ENCODE results near the gene RSRC1. TPM values are rescaled to one million over a fixed set of nuclear protein-coding genes. Genes with fewer than 3 reads are reported as not detected.

Gene RSRC1
- total and polyA plus RNA-seq, 2 of the 13 experiments (the other 11 are each of a cell fraction or from before 2014, with no cell fraction given): 4.9 to 63.0 TPM

DNA sequence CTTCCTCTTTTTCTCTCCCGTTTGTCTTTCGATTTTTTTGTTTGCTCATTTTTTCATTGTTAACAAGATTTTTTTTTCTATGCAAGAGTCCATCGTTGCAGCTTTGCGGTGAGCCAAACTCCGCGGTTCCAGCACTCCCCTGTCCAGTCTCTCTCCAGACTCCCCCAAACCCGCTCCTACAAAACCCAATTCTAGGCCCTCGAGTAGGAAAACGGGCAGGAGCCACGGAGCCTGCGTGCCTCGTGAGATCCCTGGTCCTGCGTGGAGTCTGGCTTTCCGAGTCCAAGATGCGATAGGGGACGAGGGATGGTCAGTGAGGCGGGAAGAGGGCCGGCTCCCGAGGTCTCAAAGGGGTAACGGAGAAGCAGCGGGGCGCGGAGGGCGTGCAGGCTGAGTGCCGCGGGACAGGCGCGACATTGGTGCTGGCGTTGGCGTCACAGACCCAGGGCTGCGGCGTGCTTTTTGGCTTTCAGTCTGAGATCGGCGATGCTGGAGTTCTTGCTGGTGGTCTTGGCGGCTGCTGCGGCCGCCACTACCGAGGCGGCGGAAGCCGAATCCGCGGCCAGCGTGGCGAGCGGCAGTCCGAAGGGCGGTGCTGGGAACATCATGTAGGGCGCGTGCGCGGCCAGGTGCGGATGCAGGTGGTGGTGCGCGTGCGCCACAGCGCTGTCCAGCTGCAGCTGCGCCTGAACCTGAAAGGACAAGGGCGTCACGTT is 12.1 kb upstream of the RSRC1 start (continued):
- TF ChIP-seq, protein P1, sequence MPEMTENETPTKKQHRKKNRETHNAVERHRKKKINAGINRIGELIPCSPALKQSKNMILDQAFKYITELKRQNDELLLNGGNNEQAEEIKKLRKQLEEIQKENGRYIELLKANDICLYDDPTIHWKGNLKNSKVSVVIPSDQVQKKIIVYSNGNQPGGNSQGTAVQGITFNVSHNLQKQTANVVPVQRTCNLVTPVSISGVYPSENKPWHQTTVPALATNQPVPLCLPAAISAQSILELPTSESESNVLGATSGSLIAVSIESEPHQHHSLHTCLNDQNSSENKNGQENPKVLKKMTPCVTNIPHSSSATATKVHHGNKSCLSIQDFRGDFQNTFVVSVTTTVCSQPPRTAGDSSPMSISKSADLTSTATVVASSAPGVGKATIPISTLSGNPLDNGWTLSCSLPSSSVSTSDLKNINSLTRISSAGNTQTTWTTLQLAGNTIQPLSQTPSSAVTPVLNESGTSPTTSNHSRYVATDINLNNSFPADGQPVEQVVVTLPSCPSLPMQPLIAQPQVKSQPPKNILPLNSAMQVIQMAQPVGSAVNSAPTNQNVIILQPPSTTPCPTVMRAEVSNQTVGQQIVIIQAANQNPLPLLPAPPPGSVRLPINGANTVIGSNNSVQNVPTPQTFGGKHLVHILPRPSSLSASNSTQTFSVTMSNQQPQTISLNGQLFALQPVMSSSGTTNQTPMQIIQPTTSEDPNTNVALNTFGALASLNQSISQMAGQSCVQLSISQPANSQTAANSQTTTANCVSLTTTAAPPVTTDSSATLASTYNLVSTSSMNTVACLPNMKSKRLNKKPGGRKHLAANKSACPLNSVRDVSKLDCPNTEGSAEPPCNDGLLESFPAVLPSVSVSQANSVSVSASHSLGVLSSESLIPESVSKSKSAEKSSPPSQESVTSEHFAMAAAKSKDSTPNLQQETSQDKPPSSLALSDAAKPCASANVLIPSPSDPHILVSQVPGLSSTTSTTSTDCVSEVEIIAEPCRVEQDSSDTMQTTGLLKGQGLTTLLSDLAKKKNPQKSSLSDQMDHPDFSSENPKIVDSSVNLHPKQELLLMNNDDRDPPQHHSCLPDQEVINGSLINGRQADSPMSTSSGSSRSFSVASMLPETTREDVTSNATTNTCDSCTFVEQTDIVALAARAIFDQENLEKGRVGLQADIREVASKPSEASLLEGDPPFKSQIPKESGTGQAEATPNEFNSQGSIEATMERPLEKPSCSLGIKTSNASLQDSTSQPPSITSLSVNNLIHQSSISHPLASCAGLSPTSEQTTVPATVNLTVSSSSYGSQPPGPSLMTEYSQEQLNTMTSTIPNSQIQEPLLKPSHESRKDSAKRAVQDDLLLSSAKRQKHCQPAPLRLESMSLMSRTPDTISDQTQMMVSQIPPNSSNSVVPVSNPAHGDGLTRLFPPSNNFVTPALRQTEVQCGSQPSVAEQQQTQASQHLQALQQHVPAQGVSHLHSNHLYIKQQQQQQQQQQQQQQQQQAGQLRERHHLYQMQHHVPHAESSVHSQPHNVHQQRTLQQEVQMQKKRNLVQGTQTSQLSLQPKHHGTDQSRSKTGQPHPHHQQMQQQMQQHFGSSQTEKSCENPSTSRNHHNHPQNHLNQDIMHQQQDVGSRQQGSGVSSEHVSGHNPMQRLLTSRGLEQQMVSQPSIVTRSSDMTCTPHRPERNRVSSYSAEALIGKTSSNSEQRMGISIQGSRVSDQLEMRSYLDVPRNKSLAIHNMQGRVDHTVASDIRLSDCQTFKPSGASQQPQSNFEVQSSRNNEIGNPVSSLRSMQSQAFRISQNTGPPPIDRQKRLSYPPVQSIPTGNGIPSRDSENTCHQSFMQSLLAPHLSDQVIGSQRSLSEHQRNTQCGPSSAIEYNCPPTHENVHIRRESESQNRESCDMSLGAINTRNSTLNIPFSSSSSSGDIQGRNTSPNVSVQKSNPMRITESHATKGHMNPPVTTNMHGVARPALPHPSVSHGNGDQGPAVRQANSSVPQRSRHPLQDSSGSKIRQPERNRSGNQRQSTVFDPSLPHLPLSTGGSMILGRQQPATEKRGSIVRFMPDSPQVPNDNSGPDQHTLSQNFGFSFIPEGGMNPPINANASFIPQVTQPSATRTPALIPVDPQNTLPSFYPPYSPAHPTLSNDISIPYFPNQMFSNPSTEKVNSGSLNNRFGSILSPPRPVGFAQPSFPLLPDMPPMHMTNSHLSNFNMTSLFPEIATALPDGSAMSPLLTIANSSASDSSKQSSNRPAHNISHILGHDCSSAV (CRISPR knock-in tag; IDR thresholded peaks at IDR 0.05; ENCODE audit: borderline replicate concordance): no peak
- TF ChIP-seq ZBTB33 (CRISPR knock-in tag; IDR thresholded peaks at IDR 0.05) (peak; percentile 64), ZSCAN22 (CRISPR knock-in tag; IDR thresholded peaks at IDR 0.05) (0 out of 2 replicates have a peak, but pooled peaks have one; percentile 35), ZFY (CRISPR knock-in tag; IDR thresholded peaks at IDR 0.05) (peak; percentile 84), TBX2 (CRISPR knock-in tag; IDR thresholded peaks at IDR 0.05; ENCODE audit: borderline replicate concordance) (peak; percentile 81), ZNF746 (CRISPR knock-in tag; IDR thresholded peaks at IDR 0.05) (peak; percentile 65; the same call in 1 of the 2 replicates), PRPF4 (IDR thresholded peaks at IDR 0.05; ENCODE audit: low read depth, low read length, poor library complexity, severe bottlenecking) (no peak), ZNF674 (CRISPR knock-in tag; IDR thresholded peaks at IDR 0.05; ENCODE audit: low read depth) (peak; percentile 98), ZFX (CRISPR knock-in tag; IDR thresholded peaks at IDR 0.05; ENCODE audit: low read depth) (peak; percentile 88), MLXIP (CRISPR knock-in tag; IDR thresholded peaks at IDR 0.05; ENCODE audit: borderline replicate concordance) (0 out of 2 replicates have a peak, but pooled peaks have one; percentile 62), LBX2 (CRISPR knock-in tag; IDR thresholded peaks at IDR 0.05; ENCODE audit: borderline replicate concordance) (peak; percentile 94; the same call in 1 of the 2 replicates), ZNF34 (CRISPR knock-in tag; IDR thresholded peaks at IDR 0.05; ENCODE audit: borderline replicate concordance) (no peak), SRSF1 (optimal IDR thresholded peaks at IDR 0.05; ENCODE audit: low read depth, low read length) (peak; percentile 87), EZH2 (conservative IDR thresholded peaks at IDR 0.05; ENCODE audit: low read depth, low read length) (peak; percentile 25; the same call in 1 of the 2 replicates)

Data from HepG2 (cell line).